ENCODE data around the gene MT1B. TPM values are rescaled to one million over a fixed set of nuclear protein-coding genes. Genes with fewer than 3 reads are reported as not detected.
A peak's percentile ranks its signal among the peaks of the same experiment; 100 is the strongest.

The MT1B gene
- total and polyA plus RNA-seq, 7 experiments from 2014 or later = not detected

- Histone ChIP-seq H3K27me3 (ENCODE audit: control insufficient read depth in 2 of 2, insufficient read depth in 2 of 2, low read length in 2 of 2) (peaks cover 2 to 4% of the 10 kb centered on the region in 2 donors), H3K4me1 (ENCODE audit: control insufficient read depth in 2 of 2, insufficient read depth in 2 of 2, low read length in 2 of 2) (peaks cover 11 to 16% of the 10 kb centered on the region in 2 donors), H3K36me3 (ENCODE audit: control insufficient read depth in 2 of 3, insufficient read depth in 3 of 3, low read length in 3 of 3) (no peaks in the 10 kb centered on the region), H3K9me3 (ENCODE audit: control insufficient read depth in 2 of 3, low read length in 3 of 3) (no peaks in the 10 kb centered on the region), H3K4me3 (ENCODE audit: low read length) (peak overlapping the region; percentile 48), H3K27ac (ENCODE audit: low read depth, low read length) (peak overlapping the region; percentile 40)
- DNase-seq (no peak), ATAC-seq (no peak)
- intact Hi-C loops (cut with micrococcal nuclease) = loop anchor here (1.0 to 5.0 kb wide), 12 partner anchors 13 to 130 kb away; partner anchors contain the start of genes MT1E (in 2 of the 2), MT1F (in 2 of the 2), MT1X (in 2 of the 2) and MT2A (in 2 of the 2)
- H3K27me3 Mint-ChIP-seq = peaks cover 23 to 84% (median 34%) of the 10 kb centered on the region in 5 donors
- ChIA-PET POLR2A (interaction anchor here (0.9 to 1.7 kb wide), 7 partner anchors 9 to 39 kb away, joined by 3 to 9 read pairs (median 5); partner anchors contain the start of genes MT1X and MT2A), CTCF (interaction anchor here (1.0 to 2.5 kb wide), 8 partner anchors 19 to 67 kb away, joined by 3 to 10 read pairs (median 6); partner anchors contain the start of gene MT1X)
- H3K4me3 Mint-ChIP-seq = peak overlapping the region; percentile 60 to 84 (median 80)
- H3K27ac Mint-ChIP-seq = peak overlapping the region in 6 of 9 donors; percentile 32 to 85 (median 54)
- H3K9me3 Mint-ChIP-seq = peaks cover 0 to 2% (median 0%) of the 10 kb centered on the region in 11 donors
- no peaks in the 10 kb centered on the region for H3K36me3 Mint-ChIP-seq
- H3K4me1 Mint-ChIP-seq = peaks cover 15 to 28% (median 23%) of the 10 kb centered on the region in 7 donors
Measured at GRCh38 chr16:56643833-56644232, 7.9 kb upstream of the MT1B start.

- H3K4me3 ChIP-seq (ENCODE audit: low read length) = no peak overlapping the region
- ATAC-seq (no peak), DNase-seq (no peak)
- no peaks in the 10 kb centered on the region for H3K9me3 ChIP-seq (ENCODE audit: control insufficient read depth in 2 of 3, low read length in 3 of 3)
- Mint-ChIP-seq H3K4me3 (no peak overlapping the region), H3K4me1 (peaks cover 15 to 28% (median 23%) of the 10 kb centered on the region in 7 donors), H3K9me3 (peaks cover 0 to 2% (median 0%) of the 10 kb centered on the region in 11 donors), H3K27me3 (peaks cover 10 to 77% (median 20%) of the 10 kb centered on the region in 5 donors), H3K36me3 (no peaks in the 10 kb centered on the region), H3K27ac (no peak overlapping the region)
- no peaks in the 10 kb centered on the region for H3K36me3 ChIP-seq (ENCODE audit: control insufficient read depth in 2 of 3, insufficient read depth in 3 of 3, low read length in 3 of 3)
- POLR2A ChIA-PET = no interaction called here
- peaks cover 0 to 8% of the 10 kb centered on the region in 2 donors for H3K27me3 ChIP-seq (ENCODE audit: control insufficient read depth in 2 of 2, insufficient read depth in 2 of 2, low read length in 2 of 2)
- no peak overlapping the region for H3K27ac ChIP-seq (ENCODE audit: low read depth, low read length)
- intact Hi-C loops (cut with micrococcal nuclease) = no loop called here
- H3K4me1 ChIP-seq (ENCODE audit: control insufficient read depth in 2 of 2, insufficient read depth in 2 of 2, low read length in 2 of 2) = peaks cover 11 to 16% of the 10 kb centered on the region in 2 donors
- CTCF ChIA-PET = interaction anchor here (0.7 kb wide), 1 partner anchor 19 kb away, joined by 4 read pairs; no protein-coding TSS in a partner anchor
Measured at GRCh38 chr16:56645311-56645710, 6.4 kb upstream of the MT1B start.

- Histone ChIP-seq H3K4me1 (ENCODE audit: control insufficient read depth in 2 of 2, insufficient read depth in 2 of 2, low read length in 2 of 2) (peaks cover 11 to 16% of the 10 kb centered on the region in 2 donors), H3K36me3 (ENCODE audit: control insufficient read depth in 2 of 3, insufficient read depth in 3 of 3, low read length in 3 of 3) (no peaks in the 10 kb centered on the region), H3K9me3 (ENCODE audit: control insufficient read depth in 2 of 3, low read length in 3 of 3) (no peaks in the 10 kb centered on the region), H3K27me3 (ENCODE audit: control insufficient read depth in 2 of 2, insufficient read depth in 2 of 2, low read length in 2 of 2) (peaks cover 0 to 8% of the 10 kb centered on the region in 2 donors), H3K4me3 (ENCODE audit: low read length) (no peak overlapping the region), H3K27ac (ENCODE audit: low read depth, low read length) (no peak overlapping the region)
- no peak for ATAC-seq
- H3K36me3 Mint-ChIP-seq = no peaks in the 10 kb centered on the region
- H3K27ac Mint-ChIP-seq = no peak overlapping the region
- peaks cover 15 to 28% (median 23%) of the 10 kb centered on the region in 7 donors for H3K4me1 Mint-ChIP-seq
- ChIA-PET CTCF (interaction anchor here (0.7 to 1.0 kb wide), 3 partner anchors 8 to 19 kb away, joined by 3 to 4 read pairs (median 4); no protein-coding TSS in a partner anchor), POLR2A (interaction anchor here (0.6 kb wide), 1 partner anchor 12 kb away, joined by 3 read pairs; the partner anchor contains the start of gene MT1F)
- H3K27me3 Mint-ChIP-seq = peaks cover 8 to 72% (median 14%) of the 10 kb centered on the region in 5 donors
- intact Hi-C loops (cut with micrococcal nuclease) = no loop called here
- no peak for DNase-seq
- no peak overlapping the region for H3K4me3 Mint-ChIP-seq
- H3K9me3 Mint-ChIP-seq = no peaks in the 10 kb centered on the region
Measured at GRCh38 chr16:56645838-56646237, 5.8 kb upstream of the MT1B start.

GRCh38 chr16:56647641-56648431, 3.9 kb upstream of the MT1B start:
- H3K4me3 Mint-ChIP-seq = no peak overlapping the region
- H3K9me3 Mint-ChIP-seq = no peaks in the 10 kb centered on the region
- no peak overlapping the region for H3K4me3 ChIP-seq (ENCODE audit: low read length)
- H3K9me3 ChIP-seq (ENCODE audit: control insufficient read depth in 2 of 3, low read length in 3 of 3) = no peaks in the 10 kb centered on the region
- intact Hi-C loops (cut with micrococcal nuclease) = no loop called here
- peak overlapping the region in 1 of 9 donors; percentile 62 for H3K27ac Mint-ChIP-seq
- H3K27me3 ChIP-seq (ENCODE audit: control insufficient read depth in 2 of 2, insufficient read depth in 2 of 2, low read length in 2 of 2) = peaks cover 0 to 8% of the 10 kb centered on the region in 2 donors
- CTCF ChIA-PET = no interaction called here
- H3K27ac ChIP-seq (ENCODE audit: low read depth, low read length) = no peak overlapping the region
- ATAC-seq (no peak), DNase-seq (no peak)
- POLR2A ChIA-PET = interaction anchor here (0.6 to 0.7 kb wide), 2 partner anchors 87 to 281 kb away, joined by 3 to 4 read pairs; no protein-coding TSS in a partner anchor
- peaks cover 9 to 73% (median 17%) of the 10 kb centered on the region in 5 donors for H3K27me3 Mint-ChIP-seq
- peaks cover 11 to 20% (median 16%) of the 10 kb centered on the region in 7 donors for H3K4me1 Mint-ChIP-seq
- H3K36me3 ChIP-seq (ENCODE audit: control insufficient read depth in 2 of 3, insufficient read depth in 3 of 3, low read length in 3 of 3) = no peaks in the 10 kb centered on the region
- no peaks in the 10 kb centered on the region for H3K36me3 Mint-ChIP-seq
- peaks cover 11 to 15% of the 10 kb centered on the region in 2 donors for H3K4me1 ChIP-seq (ENCODE audit: control insufficient read depth in 2 of 2, insufficient read depth in 2 of 2, low read length in 2 of 2)

GRCh38 chr16:56649271-56649670, 2.4 kb upstream of the MT1B start:
- no peak overlapping the region for H3K27ac ChIP-seq (ENCODE audit: low read depth, low read length)
- intact Hi-C loops (cut with micrococcal nuclease) = no loop called here
- H3K4me3 ChIP-seq (ENCODE audit: low read length) = no peak overlapping the region
- Mint-ChIP-seq H3K4me3 (no peak overlapping the region), H3K4me1 (peaks cover under 1 to 7% (median 4%) of the 10 kb centered on the region in 7 donors), H3K9me3 (no peaks in the 10 kb centered on the region), H3K36me3 (no peaks in the 10 kb centered on the region), H3K27ac (no peak overlapping the region), H3K27me3 (peaks cover 9 to 69% (median 17%) of the 10 kb centered on the region in 5 donors)
- ChIA-PET CTCF (no interaction called here), POLR2A (interaction anchor here (1.1 kb wide), 1 partner anchor 10 kb away, joined by 4 read pairs; no protein-coding TSS in a partner anchor)
- H3K9me3 ChIP-seq (ENCODE audit: control insufficient read depth in 2 of 3, low read length in 3 of 3) = no peaks in the 10 kb centered on the region
- peaks cover 0 to 8% of the 10 kb centered on the region in 2 donors for H3K27me3 ChIP-seq (ENCODE audit: control insufficient read depth in 2 of 2, insufficient read depth in 2 of 2, low read length in 2 of 2)
- DNase-seq = no peak
- peaks cover 2% of the 10 kb centered on the region in 2 donors for H3K4me1 ChIP-seq (ENCODE audit: control insufficient read depth in 2 of 2, insufficient read depth in 2 of 2, low read length in 2 of 2)
- no peak for ATAC-seq
- H3K36me3 ChIP-seq (ENCODE audit: control insufficient read depth in 2 of 3, insufficient read depth in 3 of 3, low read length in 3 of 3) = no peaks in the 10 kb centered on the region

- Histone ChIP-seq H3K4me1 (ENCODE audit: control insufficient read depth in 2 of 2, insufficient read depth in 2 of 2, low read length in 2 of 2) (no peaks in the 10 kb centered on the region), H3K9me3 (ENCODE audit: control insufficient read depth in 2 of 3, low read length in 3 of 3) (no peaks in the 10 kb centered on the region), H3K36me3 (ENCODE audit: control insufficient read depth in 2 of 3, insufficient read depth in 3 of 3, low read length in 3 of 3) (no peaks in the 10 kb centered on the region), H3K27ac (ENCODE audit: low read depth, low read length) (no peak overlapping the region), H3K27me3 (ENCODE audit: control insufficient read depth in 2 of 2, insufficient read depth in 2 of 2, low read length in 2 of 2) (peaks cover 0 to 8% of the 10 kb centered on the region in 2 donors), H3K4me3 (ENCODE audit: low read length) (no peak overlapping the region)
- Mint-ChIP-seq H3K9me3 (no peaks in the 10 kb centered on the region), H3K27me3 (peaks cover 9 to 67% (median 17%) of the 10 kb centered on the region in 5 donors), H3K36me3 (no peaks in the 10 kb centered on the region), H3K27ac (no peak overlapping the region), H3K4me1 (peaks cover 0 to 3% (median 0%) of the 10 kb centered on the region in 7 donors), H3K4me3 (no peak overlapping the region)
- intact Hi-C loops (cut with micrococcal nuclease) = no loop called here
- DNase-seq (no peak), ATAC-seq (no peak)
- POLR2A ChIA-PET = interaction anchor here (1.1 kb wide), 1 partner anchor 11 kb away, joined by 4 read pairs; no protein-coding TSS in a partner anchor
- CTCF ChIA-PET = no interaction called here
Measured at GRCh38 chr16:56649820-56650219, 1.9 kb upstream of the MT1B start.
